ENCODE measurements around the gene SLC15A3.

The SLC15A3 gene

GRCh38 chr11:60918939-60919265 lies 33.1 kb downstream of the SLC15A3 start:
- Histone ChIP-seq H3K4me2 (ENCODE audit: low read length) (no peak overlapping the region), H2AK5ac (ENCODE audit: low read length) (no peak overlapping the region), H4K5ac (ENCODE audit: low read length) (no peak overlapping the region), H3K23ac (ENCODE audit: low read length) (no peak overlapping the region), H3K18ac (ENCODE audit: low read length) (no peak overlapping the region), H4K8ac (ENCODE audit: low read depth, low read length) (no peak overlapping the region), H3K27me3 (ENCODE audit: insufficient read depth, low read length, poor library complexity) (no peaks in the 10 kb centered on the region), H3K9ac (ENCODE audit: low read length) (no peak overlapping the region), H2BK120ac (ENCODE audit: low read depth, low read length) (no peak overlapping the region), H3K56ac (ENCODE audit: low read length) (no peak overlapping the region), H3K79me2 (ENCODE audit: control insufficient read depth, insufficient read depth, low read length) (peaks cover 9% of the 10 kb centered on the region), H3K4me3 (ENCODE audit: low read length) (no peak overlapping the region), H2BK5ac (ENCODE audit: low read length) (no peak overlapping the region), H3K27ac (ENCODE audit: low read depth, low read length) (no peak overlapping the region), H3K36me3 (ENCODE audit: control insufficient read depth, insufficient read depth, low read length) (peaks cover 3% of the 10 kb centered on the region), H2BK15ac (replicated peaks; ENCODE audit: low read depth) (no peak overlapping the region), H3K4me1 (ENCODE audit: control insufficient read depth, low read depth, low read length) (peaks cover 17% of the 10 kb centered on the region), H3K4ac (ENCODE audit: low read depth, low read length) (no peak overlapping the region), H3K79me1 (ENCODE audit: low read length) (peaks cover 10% of the 10 kb centered on the region)
- no peak for DNase-seq
- no CpG with 5 or more reads among the region's 2 CpGs for WGBS (ENCODE audit: extremely low coverage, insufficient coverage, low lambda C conversion rate)

DNA sequence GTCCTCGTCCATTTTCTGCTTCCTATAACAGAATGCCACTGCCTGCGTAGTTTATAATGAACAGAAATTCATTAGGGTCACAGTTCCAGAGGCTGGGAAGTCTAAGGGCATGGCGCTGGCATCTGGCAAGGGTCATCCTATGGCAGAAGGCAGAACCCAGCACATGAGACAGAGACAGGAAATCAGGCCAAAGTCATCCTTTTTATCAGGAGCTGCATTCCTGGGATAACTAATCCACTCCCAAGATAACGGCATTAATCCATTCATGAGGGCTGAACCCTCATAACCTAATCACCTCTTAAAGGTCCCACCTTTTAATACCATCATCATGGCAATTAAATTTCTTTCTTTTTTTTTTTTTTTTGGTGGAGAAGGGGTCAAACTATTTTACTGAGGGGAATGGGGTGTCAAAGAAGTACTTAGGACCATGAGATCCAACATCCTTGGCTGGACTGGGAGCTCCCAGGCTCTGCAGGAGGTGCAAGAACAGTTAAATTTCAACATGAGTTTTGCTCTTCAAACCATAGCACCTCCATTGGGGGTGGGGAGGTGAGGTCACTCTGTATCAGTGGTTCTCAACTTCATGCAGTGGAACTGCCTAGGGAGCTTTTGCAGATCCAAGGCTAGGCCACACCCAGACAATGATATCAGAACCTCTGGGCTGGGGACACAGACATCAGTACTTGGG lies 33.6 kb downstream of the SLC15A3 start:
- Histone ChIP-seq H2AK5ac (ENCODE audit: low read length) (no peak overlapping the region), H3K79me2 (ENCODE audit: control insufficient read depth, insufficient read depth, low read length) (peaks cover 9% of the 10 kb centered on the region), H3K9ac (ENCODE audit: low read length) (no peak overlapping the region), H3K4me1 (ENCODE audit: control insufficient read depth, low read depth, low read length) (peaks cover 14% of the 10 kb centered on the region), H2BK120ac (ENCODE audit: low read depth, low read length) (no peak overlapping the region), H4K5ac (ENCODE audit: low read length) (no peak overlapping the region), H3K18ac (ENCODE audit: low read length) (no peak overlapping the region), H3K79me1 (ENCODE audit: low read length) (peaks cover 10% of the 10 kb centered on the region), H4K8ac (ENCODE audit: low read depth, low read length) (no peak overlapping the region), H3K27me3 (ENCODE audit: insufficient read depth, low read length, poor library complexity) (no peaks in the 10 kb centered on the region), H3K4ac (ENCODE audit: low read depth, low read length) (no peak overlapping the region), H2BK15ac (replicated peaks; ENCODE audit: low read depth) (no peak overlapping the region), H3K27ac (ENCODE audit: low read depth, low read length) (no peak overlapping the region), H3K56ac (ENCODE audit: low read length) (no peak overlapping the region), H2BK5ac (ENCODE audit: low read length) (no peak overlapping the region), H3K4me2 (ENCODE audit: low read length) (no peak overlapping the region), H3K36me3 (ENCODE audit: control insufficient read depth, insufficient read depth, low read length) (peaks cover 3% of the 10 kb centered on the region), H3K4me3 (ENCODE audit: low read length) (no peak overlapping the region), H3K23ac (ENCODE audit: low read length) (no peak overlapping the region)
- peak; percentile 89 for DNase-seq
- no CpG with 5 or more reads among the region's 4 CpGs for WGBS (ENCODE audit: extremely low coverage, insufficient coverage, low lambda C conversion rate)

- H4K5ac ChIP-seq (ENCODE audit: low read length), result no peak overlapping the region
- H3K4ac ChIP-seq (ENCODE audit: low read depth, low read length), result no peak overlapping the region
- peaks cover 15% of the 10 kb centered on the region for H3K4me1 ChIP-seq (ENCODE audit: control insufficient read depth, low read depth, low read length)
- WGBS (ENCODE audit: extremely low coverage, insufficient coverage, low lambda C conversion rate), result no CpG with 5 or more reads among the region's 1 CpG
- H3K23ac ChIP-seq (ENCODE audit: low read length), result no peak overlapping the region
- H3K4me3 ChIP-seq (ENCODE audit: low read length), result no peak overlapping the region
- peaks cover 3% of the 10 kb centered on the region for H3K36me3 ChIP-seq (ENCODE audit: control insufficient read depth, insufficient read depth, low read length)
- H3K27ac ChIP-seq (ENCODE audit: low read depth, low read length), result no peak overlapping the region
- H3K56ac ChIP-seq (ENCODE audit: low read length), result no peak overlapping the region
- H3K27me3 ChIP-seq (ENCODE audit: insufficient read depth, low read length, poor library complexity), result no peaks in the 10 kb centered on the region
- H2AK5ac ChIP-seq (ENCODE audit: low read length), result no peak overlapping the region
- H4K8ac ChIP-seq (ENCODE audit: low read depth, low read length), result no peak overlapping the region
- no peak overlapping the region for H2BK120ac ChIP-seq (ENCODE audit: low read depth, low read length)
- no peak for DNase-seq
- peaks cover 9% of the 10 kb centered on the region for H3K79me2 ChIP-seq (ENCODE audit: control insufficient read depth, insufficient read depth, low read length)
- no peak overlapping the region for H2BK5ac ChIP-seq (ENCODE audit: low read length)
- H2BK15ac ChIP-seq (replicated peaks; ENCODE audit: low read depth), result no peak overlapping the region
- H3K79me1 ChIP-seq (ENCODE audit: low read length), result peaks cover 10% of the 10 kb centered on the region
- no peak overlapping the region for H3K4me2 ChIP-seq (ENCODE audit: low read length)
- no peak overlapping the region for H3K18ac ChIP-seq (ENCODE audit: low read length)
- no peak overlapping the region for H3K9ac ChIP-seq (ENCODE audit: low read length)
These were observed 34.7 kb downstream of the SLC15A3 start for GRCh38 chr11:60917267-60917666.

DNA sequence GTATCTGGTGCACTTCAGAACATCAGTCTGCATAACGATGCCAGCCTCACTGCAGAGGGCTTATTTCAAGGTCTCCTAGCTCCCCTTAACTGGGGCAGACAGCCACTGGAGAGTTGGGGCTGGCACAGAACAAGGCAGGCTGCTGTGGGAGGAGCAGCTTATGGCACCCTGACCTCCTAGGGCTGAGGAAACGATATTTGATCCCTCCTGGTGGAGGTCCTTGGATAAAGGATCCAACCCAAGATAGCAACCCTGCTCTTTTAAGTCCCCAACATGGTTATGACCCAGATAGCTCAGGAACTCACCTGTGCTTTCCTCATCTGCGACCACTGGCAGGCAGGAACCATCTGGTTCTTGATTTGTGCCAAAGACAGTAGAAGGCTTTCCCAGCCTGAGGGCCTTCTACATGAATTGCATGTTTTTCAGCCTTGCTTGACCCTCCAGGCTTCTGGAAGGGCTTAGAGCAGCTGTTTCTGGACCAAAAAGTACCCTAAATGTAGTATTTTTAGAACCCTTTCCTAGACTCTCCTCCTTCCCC lies 35.2 kb downstream of the SLC15A3 start:
- Histone ChIP-seq H2BK15ac (replicated peaks; ENCODE audit: low read depth) (no peak overlapping the region), H3K27me3 (ENCODE audit: insufficient read depth, low read length, poor library complexity) (no peaks in the 10 kb centered on the region), H3K18ac (ENCODE audit: low read length) (no peak overlapping the region), H3K56ac (ENCODE audit: low read length) (peak overlapping the region; percentile 51), H3K23ac (ENCODE audit: low read length) (peak overlapping the region; percentile 24), H3K79me2 (ENCODE audit: control insufficient read depth, insufficient read depth, low read length) (peaks cover 9% of the 10 kb centered on the region), H3K4me1 (ENCODE audit: control insufficient read depth, low read depth, low read length) (peaks cover 15% of the 10 kb centered on the region), H4K8ac (ENCODE audit: low read depth, low read length) (no peak overlapping the region), H2BK120ac (ENCODE audit: low read depth, low read length) (no peak overlapping the region), H3K36me3 (ENCODE audit: control insufficient read depth, insufficient read depth, low read length) (peaks cover 3% of the 10 kb centered on the region), H3K4ac (ENCODE audit: low read depth, low read length) (no peak overlapping the region), H3K27ac (ENCODE audit: low read depth, low read length) (no peak overlapping the region), H3K79me1 (ENCODE audit: low read length) (peaks cover 10% of the 10 kb centered on the region), H4K5ac (ENCODE audit: low read length) (no peak overlapping the region), H3K4me3 (ENCODE audit: low read length) (no peak overlapping the region), H3K4me2 (ENCODE audit: low read length) (no peak overlapping the region), H3K9ac (ENCODE audit: low read length) (peak overlapping the region; percentile 12), H2AK5ac (ENCODE audit: low read length) (no peak overlapping the region), H2BK5ac (ENCODE audit: low read length) (no peak overlapping the region)
- DNase-seq, result peak; percentile 12
- no CpG with 5 or more reads among the region's 3 CpGs for WGBS (ENCODE audit: extremely low coverage, insufficient coverage, low lambda C conversion rate)

DNA sequence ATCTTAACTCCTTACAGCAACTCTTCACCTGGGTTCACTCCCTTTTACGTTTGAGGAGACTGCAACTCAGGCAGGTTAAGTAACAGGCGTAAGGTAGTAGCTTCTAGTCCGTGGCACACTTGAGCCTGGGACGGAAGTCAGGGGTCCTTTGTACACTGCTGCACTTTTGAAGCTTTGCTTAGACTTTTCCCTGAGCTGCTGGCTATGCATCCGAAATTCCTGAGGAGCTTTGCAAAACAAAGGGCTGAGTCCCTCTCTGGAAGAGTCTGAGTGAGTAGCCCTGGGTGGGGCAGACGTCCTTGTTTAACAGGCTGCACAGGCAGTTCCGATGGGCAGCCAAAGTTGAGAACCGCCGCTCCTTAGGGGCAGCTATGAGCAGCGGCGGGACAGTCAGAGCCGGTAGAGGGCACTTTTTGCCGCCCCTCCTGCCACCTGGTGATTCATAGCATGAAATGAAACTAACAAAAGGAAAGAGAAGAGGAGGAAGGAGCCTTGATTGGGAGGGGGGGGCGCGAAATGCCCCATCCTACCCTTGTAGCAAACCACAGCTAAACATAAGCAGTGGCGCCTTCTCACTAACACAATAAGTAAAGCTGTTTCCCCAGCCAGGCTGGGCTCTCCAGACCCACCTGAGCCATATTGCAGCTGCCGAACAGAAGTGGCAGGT lies 36.6 kb downstream of the SLC15A3 start:
- no CpG with 5 or more reads among the region's 17 CpGs for WGBS (ENCODE audit: extremely low coverage, insufficient coverage, low lambda C conversion rate)
- H3K36me3 ChIP-seq (ENCODE audit: control insufficient read depth, insufficient read depth, low read length), result no peaks in the 10 kb centered on the region
- no peak overlapping the region for H4K8ac ChIP-seq (ENCODE audit: low read depth, low read length)
- no peak overlapping the region for H3K18ac ChIP-seq (ENCODE audit: low read length)
- no peaks in the 10 kb centered on the region for H3K27me3 ChIP-seq (ENCODE audit: insufficient read depth, low read length, poor library complexity)
- H3K56ac ChIP-seq (ENCODE audit: low read length), result peak overlapping the region; percentile 89
- H2BK5ac ChIP-seq (ENCODE audit: low read length), result no peak overlapping the region
- H4K5ac ChIP-seq (ENCODE audit: low read length), result no peak overlapping the region
- peaks cover 15% of the 10 kb centered on the region for H3K4me1 ChIP-seq (ENCODE audit: control insufficient read depth, low read depth, low read length)
- peak overlapping the region; percentile 19 for H3K27ac ChIP-seq (ENCODE audit: low read depth, low read length)
- H3K79me2 ChIP-seq (ENCODE audit: control insufficient read depth, insufficient read depth, low read length), result peaks cover 9% of the 10 kb centered on the region
- peak overlapping the region; percentile 69 for H3K9ac ChIP-seq (ENCODE audit: low read length)
- H3K4me3 ChIP-seq (ENCODE audit: low read length), result peak overlapping the region; percentile 25
- no peak overlapping the region for H2BK120ac ChIP-seq (ENCODE audit: low read depth, low read length)
- no peak overlapping the region for H2BK15ac ChIP-seq (replicated peaks; ENCODE audit: low read depth)
- DNase-seq, result peak; percentile 86
- peak overlapping the region; percentile 80 for H2AK5ac ChIP-seq (ENCODE audit: low read length)
- no peak overlapping the region for H3K4ac ChIP-seq (ENCODE audit: low read depth, low read length)
- H3K79me1 ChIP-seq (ENCODE audit: low read length), result peaks cover 10% of the 10 kb centered on the region
- no peak overlapping the region for H3K23ac ChIP-seq (ENCODE audit: low read length)
- H3K4me2 ChIP-seq (ENCODE audit: low read length), result peak overlapping the region; percentile 74

Measured in mesendoderm (in vitro differentiated cells).